ENCODE data around the gene MKRN2OS.
"Not testable (repeated sequence)": the region's sequence is repeated elsewhere in the genome, so short reads cannot be mapped to it uniquely, and the experiment has no call there.

MKRN2OS gene

DNA sequence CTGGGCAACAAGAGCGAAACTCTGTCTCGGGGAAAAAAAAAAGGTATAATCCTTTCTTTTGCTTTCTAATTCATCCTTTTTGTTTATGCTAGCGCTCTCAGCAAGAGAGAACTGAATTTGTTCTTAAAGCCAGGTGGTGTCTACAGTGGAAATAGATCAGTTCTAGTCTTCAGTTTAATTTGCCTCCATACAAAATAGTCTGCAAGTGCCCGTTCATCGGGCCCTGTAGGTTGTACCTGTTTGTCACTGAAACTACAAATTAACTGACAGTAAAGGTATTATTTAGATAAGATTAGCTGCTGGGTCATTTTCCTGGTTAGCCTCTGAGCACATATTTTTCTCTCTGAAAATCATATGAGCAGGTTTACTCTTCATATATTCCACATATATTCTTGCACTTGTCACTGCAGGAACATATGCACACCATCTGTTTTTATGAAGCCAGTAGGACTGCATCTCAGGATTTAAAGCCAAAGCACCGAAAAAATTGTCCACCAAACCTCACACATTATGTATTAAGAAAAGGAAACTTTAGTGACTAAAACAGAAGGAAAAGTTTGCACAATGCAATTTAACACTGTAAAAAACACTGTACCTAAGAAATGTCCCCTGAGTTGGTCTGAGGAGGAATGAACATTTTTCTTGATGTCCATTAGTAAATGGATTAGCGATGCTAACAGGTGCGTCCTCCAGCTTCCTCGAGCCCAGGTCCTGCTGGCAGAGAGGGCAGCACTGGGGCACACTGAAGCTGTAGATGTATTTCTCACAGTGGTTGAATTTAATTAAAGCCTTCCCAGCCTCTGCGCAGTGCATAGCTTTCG is 437 bp downstream of the MKRN2OS start:
- DNase-seq (ENCODE audit: low spot score) = no peak
- in situ Hi-C loops (cut with MboI; ENCODE audit: low pct_unique_long_range_greater_than_20kb, low sequenced_read_pairs, unreplicated experiment) = no loop called here
- TF ChIP-seq, protein P1, sequence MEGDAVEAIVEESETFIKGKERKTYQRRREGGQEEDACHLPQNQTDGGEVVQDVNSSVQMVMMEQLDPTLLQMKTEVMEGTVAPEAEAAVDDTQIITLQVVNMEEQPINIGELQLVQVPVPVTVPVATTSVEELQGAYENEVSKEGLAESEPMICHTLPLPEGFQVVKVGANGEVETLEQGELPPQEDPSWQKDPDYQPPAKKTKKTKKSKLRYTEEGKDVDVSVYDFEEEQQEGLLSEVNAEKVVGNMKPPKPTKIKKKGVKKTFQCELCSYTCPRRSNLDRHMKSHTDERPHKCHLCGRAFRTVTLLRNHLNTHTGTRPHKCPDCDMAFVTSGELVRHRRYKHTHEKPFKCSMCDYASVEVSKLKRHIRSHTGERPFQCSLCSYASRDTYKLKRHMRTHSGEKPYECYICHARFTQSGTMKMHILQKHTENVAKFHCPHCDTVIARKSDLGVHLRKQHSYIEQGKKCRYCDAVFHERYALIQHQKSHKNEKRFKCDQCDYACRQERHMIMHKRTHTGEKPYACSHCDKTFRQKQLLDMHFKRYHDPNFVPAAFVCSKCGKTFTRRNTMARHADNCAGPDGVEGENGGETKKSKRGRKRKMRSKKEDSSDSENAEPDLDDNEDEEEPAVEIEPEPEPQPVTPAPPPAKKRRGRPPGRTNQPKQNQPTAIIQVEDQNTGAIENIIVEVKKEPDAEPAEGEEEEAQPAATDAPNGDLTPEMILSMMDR (IDR thresholded peaks at IDR 0.05; ENCODE audit: extremely low read depth, insufficient read depth, missing control alignments) = no peak

- in situ Hi-C loops (cut with MboI; ENCODE audit: low pct_unique_long_range_greater_than_20kb, low sequenced_read_pairs, unreplicated experiment); DNase-seq (ENCODE audit: low spot score): not testable (repeated sequence)
Observed at GRCh38 chr3:12543497-12543896, 1.8 kb downstream of the MKRN2OS start.

GRCh38 chr3:12541625-12542024 is 3.7 kb downstream of the MKRN2OS start:
- in situ Hi-C loops (cut with MboI; ENCODE audit: low pct_unique_long_range_greater_than_20kb, low sequenced_read_pairs, unreplicated experiment) = no loop called here
- no peak for DNase-seq (ENCODE audit: low spot score)
- TF ChIP-seq, protein P1 (IDR thresholded peaks at IDR 0.05; ENCODE audit: extremely low read depth, insufficient read depth, missing control alignments) = no peak

GRCh38 chr3:12536423-12536822 is 8.9 kb downstream of the MKRN2OS start:
- TF ChIP-seq, protein P1 (IDR thresholded peaks at IDR 0.05; ENCODE audit: extremely low read depth, insufficient read depth, missing control alignments) = no peak
- no peak for DNase-seq (ENCODE audit: low spot score)
- in situ Hi-C loops (cut with MboI; ENCODE audit: low pct_unique_long_range_greater_than_20kb, low sequenced_read_pairs, unreplicated experiment) = no loop called here

DNA sequence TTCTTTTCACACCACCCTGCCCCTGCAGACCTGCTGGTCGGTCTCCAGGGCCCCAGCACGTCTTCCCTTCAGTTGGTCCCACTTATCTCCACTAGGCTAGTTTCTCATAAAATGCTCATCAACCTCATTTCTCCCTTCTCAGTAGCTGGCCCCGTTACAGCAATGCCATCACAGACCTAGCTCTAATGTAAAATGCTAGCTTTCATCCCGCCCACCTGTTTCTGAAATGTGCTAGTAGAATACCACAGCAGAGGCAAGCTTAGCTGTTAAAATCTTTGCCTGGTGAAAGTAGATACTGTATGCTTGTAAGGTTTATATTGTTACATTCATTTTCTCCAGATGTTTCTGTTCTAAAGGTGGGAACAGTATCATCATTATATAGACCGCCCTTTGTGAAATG is 13.1 kb downstream of the MKRN2OS start:
- in situ Hi-C loops (cut with MboI; ENCODE audit: low pct_unique_long_range_greater_than_20kb, low sequenced_read_pairs, unreplicated experiment) = no loop called here
- TF ChIP-seq, protein P1 (IDR thresholded peaks at IDR 0.05; ENCODE audit: extremely low read depth, insufficient read depth, missing control alignments) = no peak
- DNase-seq (ENCODE audit: low spot score) = no peak

DNA sequence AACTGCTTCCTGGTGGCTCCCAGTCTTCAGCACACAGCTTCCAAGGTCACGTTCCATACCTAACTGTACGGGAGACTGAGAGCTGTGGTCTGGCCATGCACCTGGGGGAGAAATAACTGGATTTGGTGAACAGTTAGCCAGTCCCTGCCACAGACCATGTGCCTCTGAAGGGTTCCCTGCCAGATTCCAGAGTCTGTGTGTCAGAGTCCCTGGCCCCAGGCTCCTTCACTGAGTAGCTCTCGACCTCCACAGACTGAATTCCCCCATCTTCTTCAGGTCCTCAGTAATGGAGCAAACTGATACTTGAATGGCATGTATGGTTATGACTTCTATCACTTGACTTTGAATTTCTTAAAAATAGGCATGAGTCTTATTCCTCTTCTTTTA is 17.5 kb downstream of the MKRN2OS start:
- DNase-seq (ENCODE audit: low spot score) = no peak
- in situ Hi-C loops (cut with MboI; ENCODE audit: low pct_unique_long_range_greater_than_20kb, low sequenced_read_pairs, unreplicated experiment) = no loop called here
- TF ChIP-seq, protein P1 (IDR thresholded peaks at IDR 0.05; ENCODE audit: extremely low read depth, insufficient read depth, missing control alignments) = no peak

- TF ChIP-seq, protein P1 (IDR thresholded peaks at IDR 0.05; ENCODE audit: extremely low read depth, insufficient read depth, missing control alignments) = no peak
- in situ Hi-C loops (cut with MboI; ENCODE audit: low pct_unique_long_range_greater_than_20kb, low sequenced_read_pairs, unreplicated experiment) = no loop called here
- DNase-seq (ENCODE audit: low spot score) = no peak
Observed at GRCh38 chr3:12522721-12523120, 22.6 kb downstream of the MKRN2OS start.
